Uterus (tissue), 2 donors: ENCODE measurements around the gene PANK4.

Experiments used
- CTCF ChIP-seq, 4 experiments: fragments of 200-600 bp in 2 of 4; fragments of 450-650 bp in 2 of 4; sonication (generic) in 2 of 4; IDR thresholded peaks; one replicate each; pipeline ENCODE4 v1.5.1; 2016 to 2019; ENCODE audit warnings: antibody characterized with exemption in 4 of 4, mild to moderate bottlenecking in 2 of 4, moderate library complexity in 1 of 4
- POLR2A ChIP-seq, 2 donors: fragments of 450-650 bp; IDR thresholded peaks; one replicate each; pipeline ENCODE4 v1.6.1; 2016; ENCODE audit warnings: antibody characterized with exemption in 2 of 2, mild to moderate bottlenecking in 1 of 2, moderate library complexity in 1 of 2

- TF ChIP-seq CTCF (IDR thresholded peaks at IDR 0.05) = no peak
- no peak for TF ChIP-seq POLR2A (IDR thresholded peaks at IDR 0.05)
These were observed 28.5 kb downstream of the PANK4 start for GRCh38 chr1:2497891-2498290.
